NCI-H2107 (cell line): ENCODE results near the gene AP5S1.
"Not testable (repeated sequence)": the region's sequence is repeated elsewhere in the genome, so short reads cannot be mapped to it uniquely, and the experiment has no call there.

Experiments
- DNase-seq: peaks from one replicate; lab custom pipeline; 2025; lab: John Stamatoyannopoulos, UW

AP5S1 gene, protein sequence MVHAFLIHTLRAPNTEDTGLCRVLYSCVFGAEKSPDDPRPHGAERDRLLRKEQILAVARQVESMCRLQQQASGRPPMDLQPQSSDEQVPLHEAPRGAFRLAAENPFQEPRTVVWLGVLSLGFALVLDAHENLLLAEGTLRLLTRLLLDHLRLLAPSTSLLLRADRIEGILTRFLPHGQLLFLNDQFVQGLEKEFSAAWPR

DNA sequence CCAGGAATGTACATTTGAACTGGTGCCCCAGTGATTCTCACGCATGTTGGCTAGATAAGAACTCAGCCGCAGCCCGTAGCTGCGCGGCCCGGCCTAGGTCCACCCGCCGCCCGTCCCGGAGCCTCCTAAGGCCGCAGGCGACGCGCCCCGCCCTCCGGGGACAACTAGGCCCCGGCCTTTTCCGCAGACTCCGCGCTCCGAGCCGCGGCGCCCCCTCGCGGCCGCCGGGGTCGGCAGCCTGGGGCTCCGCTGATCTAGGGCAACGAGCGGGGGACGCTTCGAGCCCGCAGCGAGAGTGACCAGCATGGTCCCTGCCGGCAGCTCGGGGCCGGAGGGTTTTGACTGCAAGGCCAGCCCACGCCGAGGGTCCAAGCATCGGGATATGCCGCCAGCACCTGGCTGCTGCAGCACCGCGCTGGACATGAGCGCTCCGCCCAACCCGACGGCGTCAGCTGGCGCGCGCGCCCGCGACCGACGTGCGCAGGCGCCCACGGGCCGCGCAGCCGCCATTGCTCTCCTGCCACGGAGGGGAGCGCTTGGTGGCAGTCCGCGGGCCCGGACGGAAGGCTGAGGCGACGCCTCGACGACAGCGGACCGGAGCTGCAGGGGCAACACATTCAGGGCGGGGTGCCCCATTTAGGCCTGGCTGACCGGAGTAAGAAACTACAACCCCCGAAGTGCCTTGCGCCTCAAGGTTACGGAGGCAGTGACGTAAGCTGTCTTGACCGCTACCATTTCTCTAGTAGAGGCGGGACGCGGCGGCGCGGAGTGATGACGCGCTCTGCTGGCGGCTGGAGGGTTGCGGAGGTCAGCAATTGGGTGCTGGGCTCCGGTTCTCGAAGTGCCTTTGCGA is at the start of gene AP5S1:
Gene AP5S1 (plus strand): TSS at position 500 of the 853 bp plus-strand sequence. CDS start 1,571 bp downstream, outside the sequence.
- DNase-seq: peak; percentile 81

DNA sequence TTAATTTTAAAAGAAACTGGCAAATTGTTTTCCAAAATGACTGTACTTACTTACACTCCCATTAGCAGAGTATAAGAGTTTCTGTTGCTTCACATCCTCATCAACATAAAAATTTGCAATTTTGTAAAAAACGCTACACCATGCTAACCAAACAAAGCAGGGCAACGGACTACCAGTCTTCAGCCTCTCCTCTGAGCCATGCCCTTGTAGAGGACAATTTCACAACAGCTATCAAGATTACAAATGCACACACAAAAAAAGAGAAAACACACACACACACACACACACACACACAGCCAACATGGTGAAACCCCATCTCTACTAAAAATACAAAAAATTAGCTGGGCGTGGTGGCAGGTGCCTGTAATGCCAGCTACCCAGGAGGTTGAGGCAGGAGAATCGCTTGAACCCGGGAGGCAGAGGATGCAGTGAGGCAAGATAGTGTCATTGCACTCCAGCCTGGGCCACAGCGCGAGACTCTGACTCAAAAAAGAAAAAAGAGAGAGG is 48.7 kb upstream of the AP5S1 start:
- no peak for DNase-seq

DNA sequence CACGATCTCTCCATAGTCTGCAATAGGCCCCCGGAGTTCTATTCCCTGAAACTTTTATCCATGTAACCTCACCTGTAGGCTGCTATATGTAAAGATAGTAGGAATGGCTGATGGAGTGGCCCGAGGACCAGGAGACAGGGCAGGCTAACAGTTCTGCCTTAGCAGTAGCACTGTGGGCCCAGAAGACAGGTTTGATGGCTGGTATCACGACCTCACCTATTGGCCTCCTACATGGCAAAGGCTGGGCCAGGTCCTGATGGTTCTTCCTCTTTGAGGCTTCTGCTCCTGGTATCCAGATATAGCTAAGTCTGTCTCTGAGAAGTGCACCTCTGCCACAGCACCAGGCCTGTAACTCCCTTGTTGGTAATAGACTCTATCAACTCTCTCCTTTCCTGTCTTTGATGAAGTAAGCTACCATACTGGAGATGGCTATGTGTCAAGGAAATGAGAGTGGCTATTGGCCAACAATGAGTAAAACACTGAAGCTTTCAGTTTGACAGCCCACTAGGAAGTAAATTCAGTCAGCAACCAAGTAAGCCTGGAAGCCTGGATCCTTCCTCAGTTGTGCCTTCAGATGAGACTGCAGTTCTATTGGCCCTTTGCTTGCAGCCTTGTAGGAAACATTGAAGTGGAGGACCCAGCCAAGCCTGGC is 44.8 kb upstream of the AP5S1 start:
- no peak for DNase-seq

DNA sequence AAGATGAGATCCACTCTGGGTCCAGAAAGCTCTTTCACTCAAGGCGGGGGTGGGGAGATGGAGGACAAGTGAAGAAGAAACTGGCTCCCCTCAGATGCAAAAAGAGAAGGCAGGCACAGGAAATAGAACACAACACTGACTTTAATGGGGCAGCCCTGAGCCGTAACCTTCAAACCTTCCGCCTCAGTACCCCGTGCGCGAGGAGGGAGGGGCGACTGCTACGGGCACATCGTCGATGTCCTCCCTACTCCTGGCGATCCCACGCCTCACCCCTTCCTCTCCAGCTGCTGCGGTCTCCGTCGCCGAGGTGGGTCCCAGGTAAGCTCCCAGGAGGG is 43.0 kb upstream of the AP5S1 start:
- no peak for DNase-seq

DNA sequence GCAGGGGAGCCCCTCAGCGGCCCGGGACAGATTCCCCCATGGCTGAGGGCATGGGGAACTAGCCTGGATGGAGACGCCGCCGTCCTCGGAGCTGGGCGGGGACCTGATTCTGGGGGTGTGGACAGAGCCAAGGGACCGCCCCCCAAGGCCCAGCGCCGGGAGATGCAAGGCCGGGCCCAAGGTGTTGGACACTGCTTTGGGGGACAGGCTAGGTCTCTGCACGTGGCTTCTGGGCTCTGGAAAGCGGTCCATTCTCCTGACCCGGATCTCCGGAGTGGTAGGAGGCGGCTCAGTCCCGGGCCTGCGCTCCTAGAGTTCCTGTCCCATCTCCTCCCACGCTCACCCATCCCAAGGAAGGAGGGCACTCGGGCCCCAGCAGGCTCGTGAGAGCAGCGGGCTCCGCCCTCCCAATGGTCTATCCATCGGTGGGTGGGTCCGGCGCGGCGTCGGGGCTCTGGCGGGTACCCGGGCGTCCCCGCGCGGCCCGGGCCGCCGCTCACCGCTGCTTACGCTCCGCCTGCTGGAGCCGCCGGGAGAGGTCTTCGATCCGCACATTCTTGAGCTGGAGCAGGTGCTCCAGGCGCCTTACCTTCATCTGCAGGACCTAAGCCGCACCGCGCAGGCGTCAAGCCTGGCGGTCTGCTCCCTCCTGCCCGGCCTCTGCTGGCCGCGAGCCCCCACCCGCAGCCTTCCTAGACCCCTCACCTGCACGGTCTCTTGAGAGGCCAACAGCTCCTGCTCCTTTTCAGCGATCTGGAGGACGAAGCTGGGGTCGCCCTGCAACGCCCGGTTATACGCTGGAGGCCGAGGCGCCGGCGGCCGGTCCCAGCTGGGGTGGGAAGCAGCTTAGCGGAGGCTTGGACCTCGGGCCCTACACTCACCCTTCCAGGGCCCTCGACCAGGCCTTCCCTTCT is 42.4 kb upstream of the AP5S1 start:
- DNase-seq: no peak

DNA sequence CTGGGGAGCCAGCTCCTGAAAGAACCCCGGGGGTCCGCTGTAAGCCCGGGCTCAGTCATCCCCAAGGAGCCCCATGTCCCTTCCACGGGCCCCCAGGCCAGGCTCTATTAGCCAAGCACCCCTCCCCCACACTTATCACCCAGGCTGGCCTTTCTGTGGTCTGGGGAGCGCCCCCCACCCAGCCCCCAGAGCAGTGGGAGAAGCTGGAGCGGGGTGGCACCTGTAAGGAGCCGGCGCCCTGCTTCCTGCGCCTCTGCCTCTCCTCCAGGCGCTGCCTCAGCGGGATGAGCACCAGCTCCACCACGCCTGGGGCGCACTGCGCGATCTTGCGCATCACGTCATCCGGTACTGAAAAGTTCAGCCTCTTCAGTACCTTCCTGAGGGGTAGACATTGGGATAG is 41.4 kb upstream of the AP5S1 start:
- DNase-seq: no peak

DNA sequence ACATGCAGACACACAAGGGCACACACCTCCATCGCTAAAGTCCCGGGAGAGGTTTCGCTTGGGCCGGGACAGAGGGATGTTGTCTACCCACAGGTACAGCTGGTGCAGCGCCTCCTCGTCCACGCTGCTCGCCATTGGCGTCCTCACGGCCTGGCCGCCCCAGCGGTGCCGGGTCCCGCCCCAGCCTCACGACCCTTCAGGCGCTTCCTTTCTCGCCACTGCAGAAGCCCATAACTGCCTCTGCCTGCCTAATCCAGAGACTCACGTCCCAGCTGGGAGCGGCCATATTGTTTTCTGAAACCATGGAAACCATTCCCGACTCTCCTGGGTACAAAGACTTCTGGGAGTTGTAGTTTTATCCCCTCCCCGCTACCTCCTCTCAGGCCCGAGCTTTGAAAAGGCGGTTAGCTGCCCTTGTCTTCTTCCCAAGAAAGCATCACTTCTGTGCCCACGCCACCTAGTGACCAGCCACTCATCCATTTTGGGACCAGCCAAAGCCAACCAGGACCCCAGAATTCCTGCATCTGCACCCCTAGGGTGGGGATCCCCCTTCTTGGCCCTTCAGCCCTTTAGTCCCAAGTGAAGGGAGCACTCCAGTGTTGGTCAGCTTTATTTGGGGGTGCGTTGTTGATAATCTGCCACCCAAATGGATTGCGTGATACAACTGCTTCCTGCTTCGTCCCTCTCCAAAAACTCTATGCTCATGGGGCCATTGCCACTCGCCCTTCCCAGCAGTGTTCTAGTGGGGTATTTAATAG is 39.0 kb upstream of the AP5S1 start, which contains the start of gene SPEF1:
Gene SPEF1 (minus strand): TSS at position 296 of the 758 bp plus-strand sequence. CDS start 161 bp downstream, at position 135.
- peak; percentile 58 for DNase-seq

DNA sequence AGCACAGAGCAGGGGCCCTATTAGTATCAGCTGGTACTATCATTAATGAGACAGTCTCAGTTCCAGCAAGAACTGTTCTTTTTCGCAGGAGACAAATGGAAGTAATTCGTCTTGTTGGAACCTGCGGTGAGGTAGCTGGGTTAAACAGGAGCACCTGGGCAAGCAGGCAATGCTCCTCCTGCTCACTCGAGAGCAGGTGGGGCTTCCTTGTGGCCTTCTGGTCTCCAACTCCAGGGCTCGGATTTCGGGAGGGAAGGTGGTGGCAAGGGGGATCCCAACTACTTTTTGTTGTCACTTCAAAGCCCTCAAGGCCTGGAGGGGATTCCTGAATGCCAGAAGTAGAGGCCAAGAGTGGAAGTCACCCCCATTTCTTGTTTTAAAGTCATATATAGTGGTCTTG is 37.8 kb upstream of the AP5S1 start:
- no peak for DNase-seq

DNA sequence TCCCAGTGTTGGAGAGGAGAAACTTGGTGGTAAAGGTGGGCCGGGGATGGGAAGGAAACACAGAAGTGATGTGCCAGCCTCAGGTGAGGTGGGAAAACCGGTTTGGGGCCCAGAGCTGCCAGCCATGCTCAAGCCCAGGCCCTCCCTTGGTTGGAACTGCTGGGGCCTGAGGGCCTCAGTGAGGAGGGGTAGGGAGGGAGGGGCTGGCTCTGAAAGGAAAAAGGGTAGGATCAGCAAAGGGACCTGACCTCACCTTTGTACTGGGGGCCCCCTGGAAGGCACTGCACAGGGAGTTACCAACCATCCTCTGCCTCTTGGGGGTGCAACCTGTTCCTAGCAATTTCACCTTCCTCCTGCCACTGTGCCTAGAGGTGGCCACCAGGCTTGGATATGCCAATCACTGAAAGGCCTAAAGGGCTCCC is 37.3 kb upstream of the AP5S1 start:
- DNase-seq: no peak

DNA sequence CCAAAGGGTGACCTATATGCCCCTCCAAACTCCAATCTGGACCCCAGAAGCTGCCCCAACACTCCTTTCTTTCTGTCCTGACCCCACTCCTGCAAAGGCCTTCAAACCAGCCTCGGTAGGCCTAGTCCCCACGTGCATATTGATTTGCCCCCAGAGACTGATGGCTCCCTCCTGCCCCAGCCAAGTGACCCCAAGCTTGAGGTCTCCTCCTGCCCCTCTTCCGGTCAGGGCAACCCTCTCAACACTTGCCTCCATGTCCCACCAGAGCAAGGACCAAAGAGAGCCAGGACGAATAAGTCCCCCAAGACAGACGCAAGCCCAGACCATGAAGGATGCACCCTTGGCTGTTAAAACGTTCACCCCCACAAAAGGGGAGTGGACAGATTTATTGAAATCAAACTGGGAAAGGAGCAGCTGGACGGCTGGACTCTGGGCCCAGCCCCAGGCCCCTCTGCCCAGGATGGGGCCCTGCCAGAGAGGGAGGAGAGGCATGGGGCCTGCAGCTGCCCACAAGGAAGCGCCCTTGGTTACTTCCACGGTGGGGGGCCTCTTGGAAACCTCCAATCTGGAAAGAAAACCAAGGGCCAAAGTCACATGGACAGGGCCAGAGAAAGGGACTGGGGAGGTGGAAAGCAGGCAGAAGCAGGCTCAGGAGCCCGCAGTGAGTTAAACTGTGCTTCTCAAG is 36.7 kb upstream of the AP5S1 start:
- no peak for DNase-seq

DNA sequence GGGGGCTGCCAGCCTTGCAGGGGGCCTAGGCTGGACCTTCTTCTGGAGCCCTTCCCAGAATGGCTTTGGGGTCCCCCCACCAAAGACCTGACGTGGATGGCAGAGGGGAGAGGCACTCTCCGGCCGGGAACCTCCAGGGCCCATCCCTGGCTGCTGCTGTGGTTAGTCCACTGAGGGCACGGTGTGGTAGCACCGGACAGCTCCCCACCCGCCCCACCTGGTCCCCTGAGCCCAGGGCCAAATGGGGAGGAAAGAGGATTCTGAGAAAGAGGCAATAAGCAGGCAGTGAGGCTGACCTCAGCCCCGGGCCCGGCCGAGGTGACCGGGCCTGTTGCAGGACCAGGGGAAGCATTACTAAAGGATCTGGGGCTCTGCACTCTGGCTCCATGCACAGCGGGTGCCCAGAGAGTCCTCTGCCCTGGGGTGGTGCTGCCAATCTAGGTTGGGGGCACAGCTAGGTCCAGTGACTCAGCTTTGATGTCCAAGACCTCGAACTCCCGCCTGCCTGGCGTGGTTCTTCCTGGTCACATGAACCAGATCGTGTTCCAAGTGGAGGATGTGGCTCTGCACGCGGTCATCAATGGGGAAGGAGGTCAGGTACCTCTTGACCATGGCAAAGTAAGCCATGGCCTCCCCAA is 36.0 kb upstream of the AP5S1 start:
- DNase-seq: no peak

DNA sequence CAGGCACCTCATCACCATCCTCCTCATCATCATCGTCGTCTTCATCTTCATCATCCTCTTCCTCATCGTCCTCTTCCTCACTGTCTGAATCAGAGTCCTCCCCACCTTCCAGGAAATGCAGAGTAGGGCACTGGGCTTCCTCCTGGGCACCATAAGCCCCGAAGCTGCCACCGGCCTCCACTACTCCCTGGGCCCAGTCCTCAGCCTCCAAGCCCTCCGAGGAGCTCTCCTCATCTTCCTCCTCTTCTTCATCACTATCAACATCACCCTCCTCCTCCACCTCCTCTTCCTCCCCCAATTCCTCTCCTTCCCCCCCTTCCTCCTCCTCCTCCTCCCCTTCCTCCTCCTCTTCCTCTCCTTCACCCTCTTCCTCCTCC is 35.5 kb upstream of the AP5S1 start:
- DNase-seq: no peak

DNA sequence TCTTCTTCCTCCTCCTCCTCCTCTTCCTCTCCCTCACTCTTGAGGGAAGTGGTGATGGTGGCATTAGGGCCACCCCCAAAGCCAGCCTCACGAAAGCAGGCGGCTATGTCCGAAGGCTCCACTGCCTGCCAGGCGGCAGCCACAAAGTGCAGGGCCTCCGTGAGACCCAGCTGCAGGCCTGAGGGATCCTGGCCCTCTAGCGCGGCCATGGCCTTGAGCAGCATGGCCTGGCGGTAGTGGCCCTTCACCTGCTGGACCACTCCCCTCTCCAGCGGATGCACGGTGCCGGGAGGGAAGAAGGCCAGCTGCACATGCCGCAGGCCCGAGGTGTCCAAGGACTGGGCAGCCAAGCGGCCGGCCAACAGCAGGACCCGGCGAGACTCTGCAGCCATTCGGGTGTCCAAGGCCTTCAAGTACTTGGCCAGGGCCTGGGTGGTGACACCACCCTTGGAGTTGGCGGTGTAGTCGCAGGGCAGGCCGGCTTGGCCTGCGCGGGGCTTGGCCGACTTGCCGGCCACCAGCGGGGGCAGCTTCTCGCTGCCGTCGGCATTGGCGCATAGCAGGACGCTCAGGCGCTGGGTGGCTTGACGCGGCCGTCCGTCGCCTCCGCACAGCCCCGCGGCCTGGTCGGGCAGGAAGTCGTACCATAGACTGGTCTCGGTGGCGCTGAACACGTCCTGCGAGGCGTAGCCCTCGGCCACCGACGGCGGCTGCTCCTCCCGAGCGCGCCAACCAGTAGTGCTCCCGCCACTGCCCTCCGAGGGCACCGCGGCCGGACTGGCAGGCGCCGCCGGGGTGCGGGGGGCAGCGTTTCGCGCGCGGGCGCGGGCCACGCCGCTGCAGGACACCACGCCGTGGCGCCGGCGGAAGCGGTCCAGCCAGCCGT is 34.9 kb upstream of the AP5S1 start:
- no peak for DNase-seq

DNA sequence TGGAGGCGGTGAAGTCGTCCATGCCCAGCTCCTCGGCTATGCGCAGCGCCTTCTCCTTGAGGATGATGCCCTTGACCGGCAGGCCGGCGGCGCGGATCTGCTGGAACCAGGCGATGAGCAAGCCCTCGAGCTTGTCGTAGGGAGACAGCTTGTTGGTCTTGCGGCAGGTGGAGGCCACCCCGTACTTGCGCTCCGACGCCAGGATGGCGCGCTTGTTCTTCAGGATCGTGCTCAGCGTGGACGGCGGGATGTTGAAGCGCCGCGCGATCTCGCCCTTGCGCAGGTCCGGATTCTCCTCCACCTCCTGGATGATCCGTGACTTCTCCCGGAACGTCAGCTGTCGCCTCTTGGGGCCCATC is 34.2 kb upstream of the AP5S1 start:
- no peak for DNase-seq

DNA sequence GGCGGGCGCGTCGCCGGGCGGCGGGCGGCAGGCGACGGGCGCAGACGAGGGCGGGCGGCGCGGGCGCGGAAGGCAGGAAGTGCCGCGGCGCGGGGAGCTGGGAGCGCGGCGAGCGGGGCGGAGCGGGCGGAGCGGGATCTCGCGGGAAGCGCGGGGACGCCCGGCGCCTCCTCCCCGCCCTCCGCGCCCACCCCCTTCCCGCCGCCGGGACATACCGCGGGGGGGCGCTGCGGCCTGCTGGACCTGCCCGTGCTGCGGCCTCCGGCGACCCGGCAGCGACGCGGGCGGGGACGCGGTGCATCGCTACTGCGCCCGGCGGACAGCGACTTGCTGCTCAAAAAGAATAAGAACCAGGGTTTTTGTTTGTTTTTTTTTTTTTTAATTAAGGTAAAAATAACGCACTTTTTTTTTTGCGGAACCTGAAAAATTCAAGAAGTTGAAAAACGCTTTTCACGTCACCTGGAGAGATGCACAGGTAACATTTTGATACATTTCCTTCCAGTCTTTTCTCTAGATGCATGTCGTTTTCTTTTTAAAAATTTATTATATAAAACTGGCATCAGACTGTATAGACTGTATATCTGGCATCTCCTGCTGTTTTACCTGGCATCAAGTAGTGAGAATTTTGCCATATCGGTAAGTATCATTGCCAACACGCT is 33.6 kb upstream of the AP5S1 start, which contains the start of gene CENPB:
Gene CENPB (minus strand): TSS at position 76 of the 659 bp plus-strand sequence. CDS start 257 bp downstream, outside the sequence.
- peak; percentile 60 for DNase-seq

DNA sequence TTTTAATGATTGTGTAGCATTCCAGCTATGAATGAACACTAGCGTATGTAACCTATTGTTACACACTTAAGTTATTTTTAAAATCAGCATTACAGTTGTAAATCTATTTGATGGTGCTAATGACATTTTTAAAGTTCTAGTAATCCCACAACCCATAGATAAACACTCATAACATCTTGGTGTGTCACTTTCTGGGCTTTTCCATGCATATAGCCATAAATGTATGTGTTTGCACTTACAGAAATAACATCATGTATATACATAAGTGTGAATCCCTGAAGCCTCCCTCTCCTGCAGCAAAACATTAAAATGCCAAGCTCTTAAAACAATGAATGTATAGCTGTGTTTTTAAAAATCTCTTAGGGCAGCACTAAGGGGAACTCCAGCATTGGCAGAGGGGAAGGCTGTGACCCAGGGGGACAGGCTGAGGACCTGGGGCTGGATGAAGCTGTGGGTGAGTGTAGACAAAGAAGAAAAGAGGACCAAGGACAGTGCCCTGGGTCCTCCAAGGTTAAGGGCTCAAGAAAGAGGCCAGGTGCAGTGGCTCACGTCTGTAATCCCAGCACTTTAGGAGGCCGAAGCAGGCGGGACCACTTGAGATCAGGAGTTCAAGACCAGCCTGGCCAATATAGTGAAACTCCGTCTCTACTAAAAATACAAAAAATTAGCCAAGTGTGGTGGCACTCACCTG is 32.9 kb upstream of the AP5S1 start:
- DNase-seq: no peak

DNA sequence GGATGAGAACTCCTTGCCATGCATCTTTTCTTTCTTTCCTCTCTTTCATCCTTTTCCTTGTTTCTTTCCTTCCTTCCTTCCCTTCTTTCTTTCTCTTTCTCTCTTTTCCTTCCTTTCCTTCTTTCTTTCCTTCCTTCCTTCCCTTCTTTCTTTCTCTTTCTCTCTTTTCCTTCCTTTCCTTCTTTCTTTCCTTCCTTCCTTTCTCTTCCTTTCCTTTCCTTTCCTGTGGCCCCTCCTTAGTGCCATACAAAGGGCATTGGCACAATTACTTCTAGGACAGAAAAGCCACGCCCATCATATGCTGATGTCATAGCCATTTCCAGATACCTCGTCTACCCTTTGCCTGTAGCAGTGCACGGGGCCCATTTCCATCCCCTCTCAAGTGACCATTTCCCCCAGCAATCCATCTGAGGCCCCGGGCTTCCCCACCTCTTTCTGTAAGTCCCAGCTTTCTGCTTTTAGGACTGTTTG is 31.6 kb upstream of the AP5S1 start:
- DNase-seq: no peak

DNA sequence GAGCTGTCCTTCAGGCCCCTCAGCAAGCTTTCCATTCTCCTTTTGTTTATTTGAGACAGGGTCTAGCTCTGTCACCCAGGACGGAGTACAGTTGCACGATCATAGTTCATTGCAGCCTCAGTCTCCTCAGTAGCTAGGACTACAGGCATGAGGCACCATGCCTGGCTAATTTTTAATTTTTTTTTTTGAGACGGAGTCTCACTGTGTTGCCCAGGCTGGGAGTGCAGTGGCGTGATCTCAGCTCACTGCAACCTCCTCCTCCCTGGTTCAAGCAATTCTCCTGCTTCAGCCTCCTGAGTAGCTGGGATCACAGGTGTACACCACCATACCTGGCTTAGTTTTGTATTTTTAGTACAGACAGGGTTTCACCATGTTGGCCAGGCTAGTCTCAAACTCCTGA is 31.1 kb upstream of the AP5S1 start:
- not testable (repeated sequence) for DNase-seq
